RWPE1 (cell line): ENCODE data around the gene SCAPER.
"Not testable (repeated sequence)": the region's sequence is repeated elsewhere in the genome, so short reads cannot be mapped to it uniquely, and the experiment has no call there.

Source experiments
- CTCF ChIA-PET: fragments of 350-600 bp; sonication (Branson Sonifier 250); formaldehyde crosslinking; extraction: SDS; loops from one replicate; lab custom pipeline; 2021; lab: Yijun Ruan, JAX
- POLR2A ChIA-PET: fragments of 400-600 bp; formaldehyde crosslinking; extraction: SDS; loops from one replicate; lab custom pipeline; 2020; ENCODE audit warnings: antibody characterized with exemption; ENCODE audit not compliant: low non-redundant PET; lab: Yijun Ruan, JAX
- DNase-seq: peaks from one replicate; pipeline ENCODE4 v3.0.0; 2012; ENCODE audit warnings: low spot score
- H3K27ac ChIP-seq: fragments of 450-650 bp; 2 replicates; pipeline ENCODE4 v1.5.1; 2017
- CTCF ChIP-seq: fragments of 450-650 bp; conservative IDR thresholded peaks from 2 replicates; pipeline ENCODE4 v1.5.1; 2017; ENCODE audit warnings: low read depth, mild to moderate bottlenecking

The SCAPER gene

GRCh38 chr15:76324066-76324465, 581.1 kb downstream of the SCAPER start:
- POLR2A ChIA-PET = no interaction called here
- no peak for DNase-seq
- TF ChIP-seq CTCF = no peak
- no peak overlapping the region for H3K27ac ChIP-seq
- CTCF ChIA-PET = no interaction called here

GRCh38 chr15:76321602-76322001, 583.5 kb downstream of the SCAPER start:
- ChIA-PET POLR2A (interaction anchor here (0.5 kb wide), 1 partner anchor 92 kb away, joined by 4 read pairs; no protein-coding TSS in a partner anchor), CTCF (no interaction called here)
- H3K27ac ChIP-seq = no peak overlapping the region
- no peak for TF ChIP-seq CTCF
- no peak for DNase-seq

- no peak overlapping the region for H3K27ac ChIP-seq
- TF ChIP-seq CTCF = no peak
- POLR2A ChIA-PET = interaction anchor here (0.5 kb wide), 1 partner anchor 91 kb away, joined by 4 read pairs; no protein-coding TSS in a partner anchor
- DNase-seq = no peak
- CTCF ChIA-PET = no interaction called here
Measured at GRCh38 chr15:76321171-76321570, 584.0 kb downstream of the SCAPER start.

- no peak for TF ChIP-seq CTCF
- no peak for DNase-seq
- CTCF ChIA-PET = interaction anchor here (0.6 kb wide), 1 partner anchor 324 kb away, joined by 3 read pairs; no protein-coding TSS in a partner anchor
- POLR2A ChIA-PET = no interaction called here
- no peak overlapping the region for H3K27ac ChIP-seq
Measured at GRCh38 chr15:76320012-76320411, 585.1 kb downstream of the SCAPER start.

GRCh38 chr15:76313731-76314130, 591.4 kb downstream of the SCAPER start:
- ChIA-PET POLR2A (no interaction called here), CTCF (interaction anchor here (0.6 to 1.1 kb wide), 2 partner anchors 20 to 682 kb away, joined by 3 to 4 read pairs; no protein-coding TSS in a partner anchor)
- TF ChIP-seq CTCF = no peak

GRCh38 chr15:76313175-76313567, 592.0 kb downstream of the SCAPER start:
- ChIA-PET POLR2A (interaction anchor here (0.8 kb wide), 1 partner anchor 23 kb away, joined by 4 read pairs; no protein-coding TSS in a partner anchor), CTCF (interaction anchor here (0.6 to 1.1 kb wide), 2 partner anchors 21 to 682 kb away, joined by 3 to 4 read pairs; no protein-coding TSS in a partner anchor)
- peak overlapping the region; percentile 53 for H3K27ac ChIP-seq
- not testable (repeated sequence) for DNase-seq

More at GRCh38 chr15:76313731-76314130, 591.4 kb downstream of the SCAPER start:
- no peak overlapping the region; the same call in 1 of the 2 replicates for H3K27ac ChIP-seq
- DNase-seq = no peak

GRCh38 chr15:76312540-76313174, 592.5 kb downstream of the SCAPER start:
- no peak for TF ChIP-seq CTCF
- DNase-seq = peak; percentile 64
- POLR2A ChIA-PET = interaction anchor here (0.8 to 1.2 kb wide), 2 partner anchors 23 to 33 kb away, joined by 4 read pairs; no protein-coding TSS in a partner anchor
- H3K27ac ChIP-seq = peak overlapping the region; percentile 53
- CTCF ChIA-PET = interaction anchor here (1.1 kb wide), 1 partner anchor 21 kb away, joined by 3 read pairs; no protein-coding TSS in a partner anchor
